A549 (cell line): Measurements from ENCODE around the gene DSEL.

Source experiments
- EP300 ChIP-seq, 2 experiments: fragments of >200 bp; sonication (Bioruptor Twin); formaldehyde crosslinking; IDR thresholded peaks; 2 replicates in 1 of 2; 3 replicates in 1 of 2; pipeline ENCODE4 v1.6.1; 2016 to 2017
- NPAS2 ChIP-seq: fragments of 250-450 bp; sonication (Bioruptor Pico); IDR thresholded peaks from 2 replicates; pipeline ENCODE4 v1.8.0; 2022; ENCODE audit warnings: mild to moderate bottlenecking, moderate library complexity, borderline replicate concordance
- POLR2A ChIP-seq: IDR thresholded peaks from 2 replicates; pipeline ENCODE4 v1.6.1; 2012; ENCODE audit warnings: mild to moderate bottlenecking, low read length
- SMC3 ChIP-seq: fragments of >200 bp; sonication (Bioruptor Twin); formaldehyde crosslinking; IDR thresholded peaks from 3 replicates; pipeline ENCODE4 v1.6.1; 2018; ENCODE audit warnings: inconsistent platforms
- TF ChIP-seq, protein P1 (sequence below): fragments of >200 bp; sonication (Bioruptor Twin); formaldehyde crosslinking; IDR thresholded peaks from 3 replicates; pipeline ENCODE4 v1.5.1; 2016
- TF ChIP-seq, protein P2 (sequence below): IDR thresholded peaks from 2 replicates; pipeline ENCODE4 v1.6.1; 2012; ENCODE audit warnings: low read depth, borderline replicate concordance
- TF ChIP-seq, protein P3 (sequence below): fragments of 200-600 bp; sonication (generic); IDR thresholded peaks from 2 replicates; pipeline ENCODE4 v1.6.1; 2016; ENCODE audit warnings: antibody characterized with exemption, mild to moderate bottlenecking, moderate library complexity

DNA sequence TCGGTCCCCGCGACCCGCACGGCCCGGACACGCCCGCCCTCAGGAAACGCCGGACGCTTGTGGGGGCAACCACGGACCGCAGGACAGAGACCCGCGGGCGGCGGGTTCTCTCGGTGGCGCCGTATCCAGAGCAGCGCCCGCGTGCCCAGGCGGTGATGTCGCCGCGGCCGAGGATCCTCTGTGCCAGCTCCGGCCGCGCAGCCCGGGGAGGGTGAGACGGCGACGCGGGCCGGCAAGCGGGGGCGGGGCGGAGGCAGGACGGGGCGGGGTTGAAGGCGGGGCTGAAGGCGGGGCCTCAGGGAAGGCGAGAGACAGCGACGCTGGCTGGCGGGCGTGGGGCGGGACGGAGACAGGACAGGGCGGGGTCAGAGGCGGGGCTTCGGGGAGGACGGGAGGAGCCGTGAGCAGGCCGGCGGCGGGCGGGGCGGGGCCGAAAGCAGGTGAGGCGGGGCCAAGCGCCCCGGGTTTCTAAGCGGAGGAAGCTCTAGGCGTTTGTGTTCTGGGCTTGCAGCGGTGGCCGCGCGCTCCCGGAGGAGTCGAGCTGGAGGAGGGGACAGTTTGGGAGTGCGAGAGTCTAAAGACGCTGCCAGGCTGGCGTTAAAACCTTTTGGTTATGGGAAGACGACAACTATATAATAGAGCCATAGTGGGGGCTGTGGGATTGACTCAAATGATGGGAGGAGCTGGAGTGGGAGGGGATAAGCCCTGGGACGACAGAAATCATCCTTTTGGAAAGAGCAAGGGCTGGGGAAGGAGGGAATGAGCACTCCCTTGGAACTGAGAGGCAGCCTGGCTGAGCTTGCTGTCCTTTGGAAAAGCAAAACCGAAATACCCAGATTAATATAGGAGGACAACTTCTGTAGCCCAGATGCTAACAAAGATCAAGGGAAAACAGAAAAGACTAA lies at the start of gene DSEL:
- TF ChIP-seq POLR2A (peak; percentile 26), EP300 (IDR thresholded peaks at IDR 0.05) (no peak), SMC3 (no peak), NPAS2 (CRISPR knock-in tag) (no peak)
- TF ChIP-seq, protein P1, sequence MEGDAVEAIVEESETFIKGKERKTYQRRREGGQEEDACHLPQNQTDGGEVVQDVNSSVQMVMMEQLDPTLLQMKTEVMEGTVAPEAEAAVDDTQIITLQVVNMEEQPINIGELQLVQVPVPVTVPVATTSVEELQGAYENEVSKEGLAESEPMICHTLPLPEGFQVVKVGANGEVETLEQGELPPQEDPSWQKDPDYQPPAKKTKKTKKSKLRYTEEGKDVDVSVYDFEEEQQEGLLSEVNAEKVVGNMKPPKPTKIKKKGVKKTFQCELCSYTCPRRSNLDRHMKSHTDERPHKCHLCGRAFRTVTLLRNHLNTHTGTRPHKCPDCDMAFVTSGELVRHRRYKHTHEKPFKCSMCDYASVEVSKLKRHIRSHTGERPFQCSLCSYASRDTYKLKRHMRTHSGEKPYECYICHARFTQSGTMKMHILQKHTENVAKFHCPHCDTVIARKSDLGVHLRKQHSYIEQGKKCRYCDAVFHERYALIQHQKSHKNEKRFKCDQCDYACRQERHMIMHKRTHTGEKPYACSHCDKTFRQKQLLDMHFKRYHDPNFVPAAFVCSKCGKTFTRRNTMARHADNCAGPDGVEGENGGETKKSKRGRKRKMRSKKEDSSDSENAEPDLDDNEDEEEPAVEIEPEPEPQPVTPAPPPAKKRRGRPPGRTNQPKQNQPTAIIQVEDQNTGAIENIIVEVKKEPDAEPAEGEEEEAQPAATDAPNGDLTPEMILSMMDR: no peak
- TF ChIP-seq, protein P2, sequence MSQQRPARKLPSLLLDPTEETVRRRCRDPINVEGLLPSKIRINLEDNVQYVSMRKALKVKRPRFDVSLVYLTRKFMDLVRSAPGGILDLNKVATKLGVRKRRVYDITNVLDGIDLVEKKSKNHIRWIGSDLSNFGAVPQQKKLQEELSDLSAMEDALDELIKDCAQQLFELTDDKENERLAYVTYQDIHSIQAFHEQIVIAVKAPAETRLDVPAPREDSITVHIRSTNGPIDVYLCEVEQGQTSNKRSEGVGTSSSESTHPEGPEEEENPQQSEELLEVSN: no peak
- TF ChIP-seq, protein P3, sequence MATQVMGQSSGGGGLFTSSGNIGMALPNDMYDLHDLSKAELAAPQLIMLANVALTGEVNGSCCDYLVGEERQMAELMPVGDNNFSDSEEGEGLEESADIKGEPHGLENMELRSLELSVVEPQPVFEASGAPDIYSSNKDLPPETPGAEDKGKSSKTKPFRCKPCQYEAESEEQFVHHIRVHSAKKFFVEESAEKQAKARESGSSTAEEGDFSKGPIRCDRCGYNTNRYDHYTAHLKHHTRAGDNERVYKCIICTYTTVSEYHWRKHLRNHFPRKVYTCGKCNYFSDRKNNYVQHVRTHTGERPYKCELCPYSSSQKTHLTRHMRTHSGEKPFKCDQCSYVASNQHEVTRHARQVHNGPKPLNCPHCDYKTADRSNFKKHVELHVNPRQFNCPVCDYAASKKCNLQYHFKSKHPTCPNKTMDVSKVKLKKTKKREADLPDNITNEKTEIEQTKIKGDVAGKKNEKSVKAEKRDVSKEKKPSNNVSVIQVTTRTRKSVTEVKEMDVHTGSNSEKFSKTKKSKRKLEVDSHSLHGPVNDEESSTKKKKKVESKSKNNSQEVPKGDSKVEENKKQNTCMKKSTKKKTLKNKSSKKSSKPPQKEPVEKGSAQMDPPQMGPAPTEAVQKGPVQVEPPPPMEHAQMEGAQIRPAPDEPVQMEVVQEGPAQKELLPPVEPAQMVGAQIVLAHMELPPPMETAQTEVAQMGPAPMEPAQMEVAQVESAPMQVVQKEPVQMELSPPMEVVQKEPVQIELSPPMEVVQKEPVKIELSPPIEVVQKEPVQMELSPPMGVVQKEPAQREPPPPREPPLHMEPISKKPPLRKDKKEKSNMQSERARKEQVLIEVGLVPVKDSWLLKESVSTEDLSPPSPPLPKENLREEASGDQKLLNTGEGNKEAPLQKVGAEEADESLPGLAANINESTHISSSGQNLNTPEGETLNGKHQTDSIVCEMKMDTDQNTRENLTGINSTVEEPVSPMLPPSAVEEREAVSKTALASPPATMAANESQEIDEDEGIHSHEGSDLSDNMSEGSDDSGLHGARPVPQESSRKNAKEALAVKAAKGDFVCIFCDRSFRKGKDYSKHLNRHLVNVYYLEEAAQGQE: no peak
